Ectodermal cell (in vitro differentiated cells): Measurements from ENCODE around the gene TMEM8B.

Source experiments
- H3K27ac ChIP-seq: 2 replicates; pipeline ENCODE4 v1.7.0; 2013; ENCODE audit warnings: mild to moderate bottlenecking, low read depth, low read length; ENCODE audit not compliant: insufficient read depth, poor library complexity, severe bottlenecking
- H3K27me3 ChIP-seq: 2 replicates; pipeline ENCODE4 v1.7.0; 2013; ENCODE audit warnings: mild to moderate bottlenecking, low read length; ENCODE audit not compliant: insufficient read depth, control insufficient read depth, poor library complexity, severe bottlenecking
- H3K36me3 ChIP-seq: one replicate; pipeline ENCODE4 v1.7.0; 2013; ENCODE audit warnings: low read length; ENCODE audit not compliant: control insufficient read depth, insufficient read depth
- H3K4me1 ChIP-seq: one replicate; pipeline ENCODE4 v1.7.0; 2013; ENCODE audit warnings: low read length; ENCODE audit not compliant: control insufficient read depth, insufficient read depth
- H3K4me3 ChIP-seq: 2 replicates; pipeline ENCODE4 v1.7.0; 2013; ENCODE audit warnings: low read depth, low read length, control low read depth; ENCODE audit not compliant: insufficient read depth
- H3K9me3 ChIP-seq: 2 replicates; pipeline ENCODE4 v1.7.0; 2013; ENCODE audit warnings: mild to moderate bottlenecking, low read length, moderate library complexity; ENCODE audit not compliant: control insufficient read depth
- WGBS, 2 experiments: methylation state at CpG; one replicate each; pipeline ENCODE4 v1.1.7; 2013; ENCODE audit warnings: missing lambda C conversion rate in 2 of 2; 5-methylcytosine and 5-hydroxymethylcytosine counted together

Gene TMEM8B

DNA sequence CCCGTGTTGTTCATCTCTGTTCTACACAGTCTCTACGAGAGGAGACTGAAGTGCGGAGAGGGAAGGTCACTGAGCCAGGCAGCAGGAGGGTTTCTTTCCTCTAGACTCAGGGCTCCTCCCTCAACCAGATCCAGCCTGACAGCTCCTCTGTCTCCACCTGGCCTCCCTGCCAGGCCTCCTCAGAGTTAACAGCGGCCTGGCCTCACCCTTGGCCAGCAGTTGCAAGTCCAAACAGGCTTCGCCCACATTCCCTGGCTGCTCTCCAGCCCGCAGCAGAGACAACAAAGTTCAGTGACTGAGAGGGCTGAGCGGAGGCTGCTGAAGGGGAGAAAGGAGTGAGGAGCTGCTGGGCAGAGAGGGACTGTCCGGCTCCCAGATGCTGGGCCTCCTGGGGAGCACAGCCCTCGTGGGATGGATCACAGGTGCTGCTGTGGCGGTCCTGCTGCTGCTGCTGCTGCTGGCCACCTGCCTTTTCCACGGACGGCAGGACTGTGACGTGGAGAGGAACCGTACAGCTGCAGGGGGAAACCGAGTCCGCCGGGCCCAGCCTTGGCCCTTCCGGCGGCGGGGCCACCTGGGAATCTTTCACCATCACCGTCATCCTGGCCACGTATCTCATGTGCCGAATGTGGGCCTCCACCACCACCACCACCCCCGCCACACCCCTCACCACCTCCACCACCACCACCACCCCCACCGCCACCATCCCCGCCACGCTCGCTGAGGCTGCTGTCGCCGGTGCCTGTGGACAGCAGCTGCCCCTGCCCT lies 77.1 kb downstream of the TMEM8B start, which contains the start of gene HRCT1:
Gene HRCT1 (plus strand): TSS at position 291 of the 768 bp plus-strand sequence. CDS start 86 bp downstream, at position 377.
- H3K4me1 ChIP-seq, result peaks cover 40% of the 10 kb centered on the region
- H3K9me3 ChIP-seq, result no peaks in the 10 kb centered on the region
- H3K27me3 ChIP-seq, result no peaks in the 10 kb centered on the region
- no peak within 1 kb of the TSS for H3K4me3 ChIP-seq
- H3K27ac ChIP-seq, result no peak within 1 kb of the TSS
- 94 to 95% methylated on average over 28 to 30 of the region's 30 CpGs for WGBS, 2 experiments
- no peaks in the 10 kb centered on the region for H3K36me3 ChIP-seq

DNA sequence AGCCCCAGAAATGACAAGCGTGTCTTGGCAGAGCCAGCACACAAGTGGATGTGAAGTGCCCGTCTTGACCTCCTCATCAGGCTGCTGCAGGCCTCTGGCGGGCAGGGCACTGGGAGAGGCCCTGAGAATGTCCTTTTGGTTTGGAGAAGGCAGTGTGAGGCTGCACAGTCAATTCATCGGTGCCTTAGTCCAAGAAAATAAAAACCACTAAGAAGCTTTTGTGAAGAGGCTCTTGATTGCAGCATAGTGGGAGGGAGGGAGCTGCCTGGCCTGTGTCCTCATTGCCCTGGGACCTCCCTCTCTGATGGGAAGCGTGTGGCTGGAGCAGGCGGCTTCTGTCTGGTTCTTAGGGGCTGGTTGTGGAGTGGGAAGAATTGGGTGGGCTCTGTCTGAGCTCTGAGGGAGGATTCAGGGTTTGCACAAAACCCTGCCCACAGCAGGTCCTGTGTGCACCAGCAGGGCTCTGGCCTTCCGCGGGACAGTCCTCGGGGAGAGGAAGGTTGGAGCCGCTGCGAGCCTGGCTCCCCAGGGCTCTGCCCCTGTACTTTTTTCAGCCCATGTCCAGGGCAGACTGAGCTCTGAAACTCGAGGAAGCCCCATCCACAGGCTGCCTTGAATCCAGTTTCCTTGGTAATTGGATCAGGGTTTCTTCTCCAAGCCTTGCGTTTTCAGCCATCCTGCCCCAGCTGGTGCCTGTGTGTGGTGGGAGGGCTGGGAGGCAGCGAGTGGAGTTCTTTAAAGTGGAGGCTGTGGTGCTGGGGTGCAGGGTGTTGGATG lies 78.1 kb downstream of the TMEM8B start:
- Histone ChIP-seq H3K27ac (peak overlapping the region; percentile 1), H3K4me3 (no peak overlapping the region), H3K4me1 (peaks cover 40% of the 10 kb centered on the region), H3K36me3 (no peaks in the 10 kb centered on the region), H3K27me3 (no peaks in the 10 kb centered on the region), H3K9me3 (no peaks in the 10 kb centered on the region)
- 64 to 66% methylated on average over 14 of the region's 14 CpGs for WGBS, 2 experiments

DNA sequence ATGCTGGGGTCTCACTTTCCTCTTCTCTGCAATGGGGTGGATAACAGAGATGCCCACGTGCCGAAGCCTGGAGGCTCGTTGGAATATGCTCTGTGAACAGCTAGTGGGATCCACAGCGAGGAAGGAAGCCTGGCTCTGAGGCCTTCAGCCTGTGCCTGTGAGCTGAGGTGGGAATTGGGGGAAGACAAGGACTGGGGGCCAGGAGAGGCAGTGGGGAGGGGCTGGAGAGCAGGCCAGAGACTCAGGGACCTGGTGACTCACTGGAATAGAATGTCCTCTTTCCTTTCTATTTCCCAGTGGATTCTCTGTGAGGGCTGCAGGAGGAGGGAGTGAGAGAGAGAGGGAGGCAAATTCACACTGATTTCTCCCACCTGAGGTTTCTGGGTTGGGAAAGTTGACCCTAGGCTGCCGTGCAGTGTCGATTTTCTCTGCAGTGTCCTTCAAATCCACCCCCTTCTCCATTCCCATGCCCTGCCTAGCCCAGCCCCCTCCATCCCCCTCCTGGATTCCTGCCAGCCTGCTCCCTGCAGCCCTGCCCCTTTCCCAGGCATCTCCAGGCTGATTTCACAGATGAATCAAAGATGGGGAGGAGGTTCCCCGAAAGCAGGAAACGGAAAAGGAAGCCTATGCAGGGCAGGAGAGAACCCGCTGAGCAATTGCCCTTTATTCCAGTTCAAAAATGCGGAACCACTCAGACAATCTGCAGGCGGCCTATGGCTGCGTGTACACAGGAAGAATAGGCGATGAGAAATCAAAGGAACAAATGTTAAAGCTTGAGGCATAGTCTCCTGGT lies 78.9 kb downstream of the TMEM8B start:
- Histone ChIP-seq H3K27ac (peak overlapping the region; percentile 1), H3K9me3 (no peaks in the 10 kb centered on the region), H3K27me3 (no peaks in the 10 kb centered on the region), H3K4me3 (no peak overlapping the region), H3K36me3 (no peaks in the 10 kb centered on the region), H3K4me1 (peaks cover 40% of the 10 kb centered on the region)
- 45 to 54% methylated on average over 13 of the region's 13 CpGs for WGBS, 2 experiments

DNA sequence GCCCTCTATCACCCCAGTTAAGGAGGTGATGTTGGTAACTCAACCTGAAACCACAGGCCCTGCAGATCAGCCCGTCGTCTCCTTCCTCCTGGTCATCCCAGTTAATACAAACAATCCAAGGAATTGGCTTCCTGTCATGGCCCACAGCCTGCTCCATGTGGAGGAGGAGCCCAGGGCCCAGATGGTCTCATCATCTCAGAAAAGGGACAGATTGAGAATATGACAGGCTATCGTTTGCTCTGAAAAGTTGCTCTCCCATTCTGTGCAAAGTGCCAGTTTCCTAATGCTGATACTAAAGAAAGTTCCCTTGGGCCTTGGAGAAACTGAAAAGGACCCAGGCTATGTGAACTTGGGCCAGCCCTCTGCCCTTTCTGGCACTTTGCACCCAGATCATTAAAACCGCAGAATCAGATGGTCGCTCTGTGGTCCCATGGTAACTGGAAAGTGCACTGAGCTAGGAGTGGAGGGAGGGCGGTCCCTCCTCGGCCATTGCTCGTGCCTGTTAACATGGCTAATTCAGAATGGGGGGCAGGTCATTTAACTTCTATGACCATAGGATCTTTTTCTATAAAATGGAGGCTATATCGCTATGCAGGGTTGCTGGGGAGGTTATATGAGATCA lies 79.6 kb downstream of the TMEM8B start:
- Histone ChIP-seq H3K27ac (no peak overlapping the region), H3K27me3 (no peaks in the 10 kb centered on the region), H3K36me3 (no peaks in the 10 kb centered on the region), H3K4me3 (no peak overlapping the region), H3K9me3 (no peaks in the 10 kb centered on the region), H3K4me1 (peaks cover 40% of the 10 kb centered on the region)
- 87 to 89% methylated on average over 9 of the region's 9 CpGs for WGBS, 2 experiments

DNA sequence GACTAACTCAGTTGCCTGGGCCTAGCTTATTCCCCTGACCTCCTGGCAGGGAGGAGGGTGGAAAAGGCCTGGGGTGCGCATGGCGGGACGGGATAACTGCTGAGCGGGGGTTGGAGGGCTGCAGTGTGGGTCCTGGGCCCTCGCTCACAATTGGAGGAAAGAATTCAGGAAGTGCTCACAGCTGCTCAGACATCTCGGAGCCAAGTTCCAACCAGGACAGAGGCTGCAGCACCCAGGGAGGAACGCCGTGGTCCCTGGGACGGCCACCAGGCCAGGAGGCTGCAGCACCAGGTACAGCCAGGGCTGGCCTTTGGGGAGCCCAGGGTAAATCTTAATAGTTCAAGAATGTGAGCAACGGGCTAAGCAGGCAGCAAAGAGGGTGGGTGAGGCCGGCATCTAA lies 80.2 kb downstream of the TMEM8B start, which contains the start of gene SPAAR:
Gene SPAAR (plus strand): TSS at position 217 of the 400 bp plus-strand sequence. CDS start 974 bp downstream, outside the sequence.
- Histone ChIP-seq H3K4me3 (no peak within 1 kb of the TSS), H3K27ac (no peak within 1 kb of the TSS), H3K36me3 (no peaks in the 10 kb centered on the region), H3K4me1 (peaks cover 40% of the 10 kb centered on the region), H3K27me3 (no peaks in the 10 kb centered on the region), H3K9me3 (no peaks in the 10 kb centered on the region)
- WGBS, 2 experiments, result 91% methylated on average over 11 of the region's 11 CpGs

DNA sequence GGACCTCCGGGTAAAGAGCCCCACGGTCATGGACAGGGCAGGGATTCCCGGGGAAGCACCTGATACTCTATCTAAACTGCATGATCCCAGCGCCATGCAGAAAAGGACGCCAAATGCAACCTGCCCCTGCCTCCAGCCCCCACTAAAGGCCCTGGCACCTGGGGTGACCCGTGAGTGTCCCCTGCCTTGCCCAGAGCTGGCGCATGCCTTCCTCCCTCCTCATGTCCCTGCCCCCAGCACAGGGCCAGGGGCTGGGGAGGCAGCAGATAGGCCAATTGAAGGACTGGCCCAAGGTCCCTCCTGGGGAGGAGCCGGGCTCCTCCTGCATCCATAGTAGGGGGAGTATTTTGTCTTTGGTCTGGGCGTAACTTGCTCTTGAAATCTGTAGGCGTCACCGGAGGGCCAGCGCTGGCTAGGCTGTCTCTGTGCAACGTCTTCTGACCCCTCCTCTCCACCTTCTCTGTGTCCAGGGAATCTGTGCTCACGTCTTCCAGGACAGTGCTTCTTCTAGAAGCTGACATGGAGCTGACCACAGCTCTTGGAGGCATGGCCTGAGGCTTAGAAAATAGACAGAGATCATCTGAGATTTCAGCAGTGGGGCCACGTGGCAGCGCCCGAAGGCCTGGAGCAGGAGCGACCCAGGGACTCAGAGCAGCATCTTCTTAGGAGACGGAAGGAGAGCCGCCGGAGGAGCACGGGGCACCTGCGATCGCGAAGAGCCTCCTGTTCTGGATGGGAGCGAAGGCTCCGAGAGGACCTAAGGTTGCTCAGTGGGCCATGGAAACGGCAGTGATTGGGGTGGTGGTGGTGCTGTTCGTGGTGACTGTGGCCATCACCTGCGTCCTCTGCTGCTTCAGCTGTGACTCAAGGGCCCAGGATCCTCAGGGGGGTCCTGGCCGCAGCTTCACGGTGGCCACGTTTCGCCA lies 80.9 kb downstream of the TMEM8B start:
- 91 to 92% methylated on average over 34 of the region's 34 CpGs for WGBS, 2 experiments
- Histone ChIP-seq H3K9me3 (no peaks in the 10 kb centered on the region), H3K36me3 (no peaks in the 10 kb centered on the region), H3K27ac (no peak overlapping the region), H3K4me1 (peaks cover 34% of the 10 kb centered on the region), H3K4me3 (no peak overlapping the region), H3K27me3 (no peaks in the 10 kb centered on the region)

DNA sequence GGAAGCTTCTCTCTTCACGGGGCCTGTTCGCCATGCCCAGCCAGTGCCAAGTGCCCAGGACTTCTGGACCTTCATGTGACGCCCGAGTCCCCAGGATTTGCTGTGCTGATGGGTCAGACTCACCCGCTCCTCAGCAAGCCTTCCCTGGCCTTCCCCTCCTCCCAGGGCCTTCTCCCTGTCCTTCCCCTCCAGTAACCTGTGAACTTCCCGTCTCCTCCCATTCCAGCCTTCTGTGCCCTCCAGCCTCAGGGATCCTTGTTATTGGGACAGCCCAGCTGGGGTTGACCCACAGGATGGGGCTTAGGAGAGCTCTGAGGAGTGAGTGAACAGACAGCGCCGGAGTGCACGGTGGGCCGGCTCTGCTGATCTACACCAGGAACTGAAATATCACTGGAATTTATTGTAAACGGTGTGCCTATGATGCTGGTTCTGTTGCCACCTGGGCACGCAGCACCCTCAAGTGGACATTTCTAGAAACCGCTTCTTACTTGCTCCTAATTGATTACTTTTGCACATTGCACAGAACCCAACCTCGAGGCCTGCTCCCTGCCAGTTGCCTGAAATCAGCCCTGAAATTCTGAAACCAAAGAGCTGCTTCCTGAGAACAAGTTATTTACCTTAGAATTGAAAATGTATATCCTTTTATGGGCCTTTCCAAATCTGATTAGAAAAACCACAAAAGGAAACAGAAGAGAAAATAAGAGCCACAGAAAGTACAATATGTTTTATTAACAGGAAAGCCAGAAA lies 81.8 kb downstream of the TMEM8B start:
- 88% methylated on average over 14 of the region's 14 CpGs for WGBS, 2 experiments
- Histone ChIP-seq H3K4me1 (peaks cover 26% of the 10 kb centered on the region), H3K27ac (no peak overlapping the region), H3K4me3 (no peak overlapping the region), H3K36me3 (no peaks in the 10 kb centered on the region), H3K9me3 (no peaks in the 10 kb centered on the region), H3K27me3 (no peaks in the 10 kb centered on the region)

DNA sequence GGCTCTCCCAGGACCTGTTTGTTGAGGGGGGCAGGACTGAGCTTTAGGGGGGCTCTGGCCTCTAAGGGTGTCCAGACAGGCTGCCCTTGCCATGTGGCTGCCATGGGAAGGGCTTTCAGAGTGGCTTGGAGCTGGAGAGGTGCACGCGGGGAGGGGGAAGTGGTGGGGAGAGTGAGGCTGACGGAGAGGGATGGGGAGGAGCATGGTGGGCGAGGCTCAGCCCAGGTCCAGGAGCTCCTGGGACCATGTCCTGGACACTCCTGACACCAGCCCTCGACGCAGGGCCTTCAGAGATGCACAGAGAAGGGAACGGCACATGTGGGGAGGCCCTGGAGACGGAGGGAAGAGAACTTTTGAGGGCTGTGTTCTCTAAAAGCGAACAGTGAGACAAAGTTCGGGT lies 82.7 kb downstream of the TMEM8B start:
- WGBS, 2 experiments, result 86 to 92% methylated on average over 10 of the region's 10 CpGs
- H3K36me3 ChIP-seq, result no peaks in the 10 kb centered on the region

More for the DNA sequence above, 82.7 kb downstream of the TMEM8B start:
- H3K4me3 ChIP-seq, result no peak overlapping the region
- peaks cover 24% of the 10 kb centered on the region for H3K4me1 ChIP-seq
- H3K27ac ChIP-seq, result no peak overlapping the region
- no peaks in the 10 kb centered on the region for H3K9me3 ChIP-seq
- H3K27me3 ChIP-seq, result no peaks in the 10 kb centered on the region
